C4-2B (cell line): ENCODE measurements around the gene GALNT9.

ENCODE experiments used
- ZFX ChIP-seq: fragments of 450-650 bp; IDR thresholded peaks from 2 replicates; pipeline ENCODE4 v1.6.1; 2017
- TF ChIP-seq, protein P1 (sequence below): fragments of 450-650 bp; conservative IDR thresholded peaks from 2 replicates; pipeline ENCODE4 v1.5.1; 2017; ENCODE audit warnings: mild to moderate bottlenecking

DNA sequence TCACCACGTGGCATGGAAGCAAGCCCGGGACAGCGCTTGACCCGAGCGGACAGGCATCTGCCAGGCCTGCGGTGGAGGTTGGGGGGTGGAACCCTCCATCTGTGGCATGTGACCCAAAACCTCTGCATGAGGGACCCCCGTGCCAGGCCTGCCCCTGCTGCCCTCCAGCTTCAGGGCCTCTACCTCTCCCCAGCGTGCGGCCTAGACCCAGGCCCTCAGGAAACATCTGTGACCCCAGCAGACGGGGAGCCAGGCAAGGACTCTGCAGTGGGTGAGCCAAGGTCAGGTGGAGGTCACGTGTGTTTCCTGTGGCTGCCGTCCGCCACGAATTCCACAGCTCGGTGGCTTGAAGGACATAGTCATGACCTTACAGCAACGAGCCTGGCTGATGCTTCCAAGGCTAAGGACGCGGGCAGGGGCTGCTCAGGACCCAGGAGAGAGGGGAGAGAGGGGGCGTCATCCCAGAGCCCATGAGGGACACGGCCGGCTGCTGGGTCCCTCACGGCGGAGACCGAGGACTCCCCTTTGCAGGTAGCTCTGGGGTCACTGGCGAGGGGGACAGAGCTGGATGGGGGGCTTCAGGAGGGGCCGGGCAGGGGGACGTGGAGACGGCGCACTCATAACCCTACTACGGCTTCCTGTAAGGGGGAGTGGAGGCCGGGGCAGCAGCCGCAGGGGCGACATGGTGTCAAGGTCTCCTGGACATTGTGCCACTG lies 91.5 kb downstream of the GALNT9 start:
- TF ChIP-seq, protein P1, sequence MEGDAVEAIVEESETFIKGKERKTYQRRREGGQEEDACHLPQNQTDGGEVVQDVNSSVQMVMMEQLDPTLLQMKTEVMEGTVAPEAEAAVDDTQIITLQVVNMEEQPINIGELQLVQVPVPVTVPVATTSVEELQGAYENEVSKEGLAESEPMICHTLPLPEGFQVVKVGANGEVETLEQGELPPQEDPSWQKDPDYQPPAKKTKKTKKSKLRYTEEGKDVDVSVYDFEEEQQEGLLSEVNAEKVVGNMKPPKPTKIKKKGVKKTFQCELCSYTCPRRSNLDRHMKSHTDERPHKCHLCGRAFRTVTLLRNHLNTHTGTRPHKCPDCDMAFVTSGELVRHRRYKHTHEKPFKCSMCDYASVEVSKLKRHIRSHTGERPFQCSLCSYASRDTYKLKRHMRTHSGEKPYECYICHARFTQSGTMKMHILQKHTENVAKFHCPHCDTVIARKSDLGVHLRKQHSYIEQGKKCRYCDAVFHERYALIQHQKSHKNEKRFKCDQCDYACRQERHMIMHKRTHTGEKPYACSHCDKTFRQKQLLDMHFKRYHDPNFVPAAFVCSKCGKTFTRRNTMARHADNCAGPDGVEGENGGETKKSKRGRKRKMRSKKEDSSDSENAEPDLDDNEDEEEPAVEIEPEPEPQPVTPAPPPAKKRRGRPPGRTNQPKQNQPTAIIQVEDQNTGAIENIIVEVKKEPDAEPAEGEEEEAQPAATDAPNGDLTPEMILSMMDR = no peak
- TF ChIP-seq ZFX = no peak
